SU-DHL-6 (cell line): ENCODE measurements around the gene GHR.

Experiments
- CTCF ChIP-seq: fragments of 200-600 bp; sonication (generic); IDR thresholded peaks from one replicate; pipeline ENCODE4 v1.5.1; 2017; ENCODE audit warnings: antibody characterized with exemption, mild to moderate bottlenecking, low read length, moderate library complexity; ENCODE audit not compliant: insufficient read depth, poor library complexity, severe bottlenecking
- EZH2phosphoT487 ChIP-seq: fragments of 200-600 bp; sonication (generic), shearing (Covaris generic); conservative IDR thresholded peaks from 2 replicates; pipeline ENCODE4 v1.6.1; 2018; ENCODE audit warnings: mild to moderate bottlenecking, antibody characterized with exemption, low read length, moderate library complexity, mixed read lengths

DNA sequence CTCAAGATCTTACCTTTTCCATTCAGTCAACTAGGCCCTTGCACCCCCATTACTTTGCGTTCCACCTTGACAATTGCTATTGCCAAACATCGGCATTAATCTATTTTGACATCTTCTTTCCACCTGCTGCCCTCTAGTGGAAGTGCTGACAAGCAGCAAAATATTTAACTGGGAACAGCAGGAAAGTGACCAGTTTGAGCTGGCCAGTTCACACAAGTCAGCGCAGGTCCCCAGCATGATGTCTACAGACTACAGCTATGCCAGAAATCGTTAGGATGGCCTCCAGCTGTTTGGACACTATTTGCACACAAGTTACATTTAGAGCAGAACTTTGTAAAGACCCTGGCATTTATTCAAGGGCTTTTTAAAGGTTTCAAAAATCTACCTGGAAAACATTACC, 160.1 kb downstream of the GHR start:
- TF ChIP-seq CTCF: peak; percentile 86
- no peak for TF ChIP-seq EZH2phosphoT487
